Measurements from ENCODE around the gene CXCL8.
"Not testable (repeated sequence)": the region's sequence is repeated elsewhere in the genome, so short reads cannot be mapped to it uniquely, and the experiment has no call there.

Gene CXCL8

GRCh38 chr4:73744203-73744602, 3.8 kb downstream of the CXCL8 start:
- no peaks in the 10 kb centered on the region for H3K4me1 Mint-ChIP-seq (ENCODE audit: low read depth)
- no peaks in the 10 kb centered on the region for H3K36me3 Mint-ChIP-seq (ENCODE audit: low read depth)
- no peak overlapping the region for H3K27ac Mint-ChIP-seq
- peaks cover 3% of the 10 kb centered on the region for H3K27me3 Mint-ChIP-seq (ENCODE audit: low read depth)
- H3K9me3 Mint-ChIP-seq, result no peaks in the 10 kb centered on the region
- no peak overlapping the region for H3K4me3 Mint-ChIP-seq

- no peaks in the 10 kb centered on the region for H3K36me3 Mint-ChIP-seq (ENCODE audit: low read depth)
- H3K4me3 Mint-ChIP-seq, result no peak overlapping the region
- H3K27ac Mint-ChIP-seq, result no peak overlapping the region
These were observed 10.4 kb downstream of the CXCL8 start for GRCh38 chr4:73750730-73751129.

GRCh38 chr4:73751166-73751565, 10.8 kb downstream of the CXCL8 start:
- no peak overlapping the region for H3K4me3 Mint-ChIP-seq
- H3K27me3 Mint-ChIP-seq (ENCODE audit: low read depth), result peaks cover 3% of the 10 kb centered on the region
- H3K4me1 Mint-ChIP-seq (ENCODE audit: low read depth), result no peaks in the 10 kb centered on the region
- H3K9me3 Mint-ChIP-seq, result no peaks in the 10 kb centered on the region
- H3K36me3 Mint-ChIP-seq (ENCODE audit: low read depth), result no peaks in the 10 kb centered on the region
- H3K27ac Mint-ChIP-seq, result no peak overlapping the region

More at GRCh38 chr4:73750730-73751129, 10.4 kb downstream of the CXCL8 start:
- H3K9me3 Mint-ChIP-seq, result no peaks in the 10 kb centered on the region
- no peaks in the 10 kb centered on the region for H3K4me1 Mint-ChIP-seq (ENCODE audit: low read depth)
- peaks cover 3% of the 10 kb centered on the region for H3K27me3 Mint-ChIP-seq (ENCODE audit: low read depth)

- no peak overlapping the region for H3K4me3 Mint-ChIP-seq
- H3K36me3 Mint-ChIP-seq (ENCODE audit: low read depth), result no peaks in the 10 kb centered on the region
- peaks cover 3% of the 10 kb centered on the region for H3K27me3 Mint-ChIP-seq (ENCODE audit: low read depth)
- no peaks in the 10 kb centered on the region for H3K9me3 Mint-ChIP-seq
- H3K4me1 Mint-ChIP-seq (ENCODE audit: low read depth), result no peaks in the 10 kb centered on the region
- no peak overlapping the region for H3K27ac Mint-ChIP-seq
These were observed 11.5 kb downstream of the CXCL8 start for GRCh38 chr4:73751830-73752229.

- H3K36me3 Mint-ChIP-seq (ENCODE audit: low read depth), result no peaks in the 10 kb centered on the region
- no peaks in the 10 kb centered on the region for H3K9me3 Mint-ChIP-seq
- H3K27ac Mint-ChIP-seq, result no peak overlapping the region
- no peaks in the 10 kb centered on the region for H3K4me1 Mint-ChIP-seq (ENCODE audit: low read depth)
- peaks cover 3% of the 10 kb centered on the region for H3K27me3 Mint-ChIP-seq (ENCODE audit: low read depth)
- no peak overlapping the region for H3K4me3 Mint-ChIP-seq
These were observed 12.1 kb downstream of the CXCL8 start for GRCh38 chr4:73752424-73752823.

GRCh38 chr4:73753215-73753614, 12.8 kb downstream of the CXCL8 start:
- Mint-ChIP-seq H3K36me3 (ENCODE audit: low read depth) (no peaks in the 10 kb centered on the region), H3K9me3 (no peaks in the 10 kb centered on the region), H3K27me3 (ENCODE audit: low read depth) (no peaks in the 10 kb centered on the region), H3K4me3 (no peak overlapping the region), H3K4me1 (ENCODE audit: low read depth) (no peaks in the 10 kb centered on the region), H3K27ac (no peak overlapping the region)

GRCh38 chr4:73754934-73755333, 14.6 kb downstream of the CXCL8 start:
- H3K9me3 Mint-ChIP-seq, result no peaks in the 10 kb centered on the region
- no peaks in the 10 kb centered on the region for H3K27me3 Mint-ChIP-seq (ENCODE audit: low read depth)
- no peak overlapping the region for H3K4me3 Mint-ChIP-seq
- no peaks in the 10 kb centered on the region for H3K4me1 Mint-ChIP-seq (ENCODE audit: low read depth)
- H3K36me3 Mint-ChIP-seq (ENCODE audit: low read depth), result no peaks in the 10 kb centered on the region
- H3K27ac Mint-ChIP-seq, result no peak overlapping the region

- Mint-ChIP-seq H3K36me3 (ENCODE audit: low read depth) (no peaks in the 10 kb centered on the region), H3K4me3 (no peak overlapping the region), H3K27ac (no peak overlapping the region), H3K4me1 (ENCODE audit: low read depth) (no peaks in the 10 kb centered on the region), H3K27me3 (ENCODE audit: low read depth) (no peaks in the 10 kb centered on the region), H3K9me3 (no peaks in the 10 kb centered on the region)
These were observed 19.0 kb downstream of the CXCL8 start for GRCh38 chr4:73759357-73759756.

GRCh38 chr4:73761856-73762255, 21.5 kb downstream of the CXCL8 start:
- Mint-ChIP-seq H3K4me3 (no peak overlapping the region), H3K27ac (no peak overlapping the region), H3K27me3 (ENCODE audit: low read depth) (no peaks in the 10 kb centered on the region), H3K36me3 (ENCODE audit: low read depth) (no peaks in the 10 kb centered on the region), H3K4me1 (ENCODE audit: low read depth) (no peaks in the 10 kb centered on the region), H3K9me3 (no peaks in the 10 kb centered on the region)

GRCh38 chr4:73762409-73762808, 22.0 kb downstream of the CXCL8 start:
- no peaks in the 10 kb centered on the region for H3K27me3 Mint-ChIP-seq (ENCODE audit: low read depth)
- no peak overlapping the region for H3K27ac Mint-ChIP-seq
- H3K4me1 Mint-ChIP-seq (ENCODE audit: low read depth), result no peaks in the 10 kb centered on the region
- no peak overlapping the region for H3K4me3 Mint-ChIP-seq
- H3K9me3 Mint-ChIP-seq, result no peaks in the 10 kb centered on the region
- no peaks in the 10 kb centered on the region for H3K36me3 Mint-ChIP-seq (ENCODE audit: low read depth)

GRCh38 chr4:73763877-73764276, 23.5 kb downstream of the CXCL8 start:
- Mint-ChIP-seq H3K27ac (no peak overlapping the region), H3K27me3 (ENCODE audit: low read depth) (no peaks in the 10 kb centered on the region), H3K36me3 (ENCODE audit: low read depth) (no peaks in the 10 kb centered on the region), H3K4me1 (ENCODE audit: low read depth) (no peaks in the 10 kb centered on the region), H3K9me3 (no peaks in the 10 kb centered on the region), H3K4me3 (no peak overlapping the region)

GRCh38 chr4:73764513-73764912, 24.1 kb downstream of the CXCL8 start:
- Mint-ChIP-seq H3K27ac (no peak overlapping the region), H3K4me1 (ENCODE audit: low read depth) (no peaks in the 10 kb centered on the region), H3K36me3 (ENCODE audit: low read depth) (no peaks in the 10 kb centered on the region), H3K27me3 (ENCODE audit: low read depth) (no peaks in the 10 kb centered on the region), H3K9me3 (no peaks in the 10 kb centered on the region), H3K4me3 (no peak overlapping the region)

- Mint-ChIP-seq H3K27me3 (ENCODE audit: low read depth) (no peaks in the 10 kb centered on the region), H3K4me1 (ENCODE audit: low read depth) (no peaks in the 10 kb centered on the region), H3K27ac (no peak overlapping the region), H3K36me3 (ENCODE audit: low read depth) (no peaks in the 10 kb centered on the region), H3K4me3 (no peak overlapping the region), H3K9me3 (no peaks in the 10 kb centered on the region)
These were observed 24.9 kb downstream of the CXCL8 start for GRCh38 chr4:73765296-73765695.

- no peak overlapping the region for H3K4me3 Mint-ChIP-seq
- H3K36me3 Mint-ChIP-seq (ENCODE audit: low read depth), result no peaks in the 10 kb centered on the region
- H3K27ac Mint-ChIP-seq, result no peak overlapping the region
- H3K4me1 Mint-ChIP-seq (ENCODE audit: low read depth), result no peaks in the 10 kb centered on the region
- no peaks in the 10 kb centered on the region for H3K9me3 Mint-ChIP-seq
- no peaks in the 10 kb centered on the region for H3K27me3 Mint-ChIP-seq (ENCODE audit: low read depth)
These were observed 30.5 kb downstream of the CXCL8 start for GRCh38 chr4:73770917-73771316.

GRCh38 chr4:73772363-73772762, 32.0 kb downstream of the CXCL8 start:
- no peak overlapping the region for H3K27ac Mint-ChIP-seq
- H3K27me3 Mint-ChIP-seq (ENCODE audit: low read depth), result no peaks in the 10 kb centered on the region
- H3K4me3 Mint-ChIP-seq, result no peak overlapping the region
- H3K36me3 Mint-ChIP-seq (ENCODE audit: low read depth), result no peaks in the 10 kb centered on the region
- no peaks in the 10 kb centered on the region for H3K9me3 Mint-ChIP-seq
- H3K4me1 Mint-ChIP-seq (ENCODE audit: low read depth), result no peaks in the 10 kb centered on the region

- not testable (repeated sequence) for H3K36me3 Mint-ChIP-seq (ENCODE audit: low read depth); H3K27me3 Mint-ChIP-seq (ENCODE audit: low read depth); H3K27ac Mint-ChIP-seq; H3K9me3 Mint-ChIP-seq; H3K4me1 Mint-ChIP-seq (ENCODE audit: low read depth); H3K4me3 Mint-ChIP-seq
These were observed 34.0 kb downstream of the CXCL8 start for GRCh38 chr4:73774406-73774805.
